HG02759 (cell line): Measurements from ENCODE around the gene CARD6.
"Not testable (repeated sequence)": the region's sequence is repeated elsewhere in the genome, so short reads cannot be mapped to it uniquely, and the experiment has no call there.

Source experiments
- ATAC-seq: cut with Tn5 transposase; IDR thresholded peaks from one replicate; pipeline ENCODE4 v1.9.1; 2021; ENCODE audit warnings: mild to moderate bottlenecking, moderate library complexity; ENCODE audit not compliant: unreplicated experiment

Gene CARD6, protein sequence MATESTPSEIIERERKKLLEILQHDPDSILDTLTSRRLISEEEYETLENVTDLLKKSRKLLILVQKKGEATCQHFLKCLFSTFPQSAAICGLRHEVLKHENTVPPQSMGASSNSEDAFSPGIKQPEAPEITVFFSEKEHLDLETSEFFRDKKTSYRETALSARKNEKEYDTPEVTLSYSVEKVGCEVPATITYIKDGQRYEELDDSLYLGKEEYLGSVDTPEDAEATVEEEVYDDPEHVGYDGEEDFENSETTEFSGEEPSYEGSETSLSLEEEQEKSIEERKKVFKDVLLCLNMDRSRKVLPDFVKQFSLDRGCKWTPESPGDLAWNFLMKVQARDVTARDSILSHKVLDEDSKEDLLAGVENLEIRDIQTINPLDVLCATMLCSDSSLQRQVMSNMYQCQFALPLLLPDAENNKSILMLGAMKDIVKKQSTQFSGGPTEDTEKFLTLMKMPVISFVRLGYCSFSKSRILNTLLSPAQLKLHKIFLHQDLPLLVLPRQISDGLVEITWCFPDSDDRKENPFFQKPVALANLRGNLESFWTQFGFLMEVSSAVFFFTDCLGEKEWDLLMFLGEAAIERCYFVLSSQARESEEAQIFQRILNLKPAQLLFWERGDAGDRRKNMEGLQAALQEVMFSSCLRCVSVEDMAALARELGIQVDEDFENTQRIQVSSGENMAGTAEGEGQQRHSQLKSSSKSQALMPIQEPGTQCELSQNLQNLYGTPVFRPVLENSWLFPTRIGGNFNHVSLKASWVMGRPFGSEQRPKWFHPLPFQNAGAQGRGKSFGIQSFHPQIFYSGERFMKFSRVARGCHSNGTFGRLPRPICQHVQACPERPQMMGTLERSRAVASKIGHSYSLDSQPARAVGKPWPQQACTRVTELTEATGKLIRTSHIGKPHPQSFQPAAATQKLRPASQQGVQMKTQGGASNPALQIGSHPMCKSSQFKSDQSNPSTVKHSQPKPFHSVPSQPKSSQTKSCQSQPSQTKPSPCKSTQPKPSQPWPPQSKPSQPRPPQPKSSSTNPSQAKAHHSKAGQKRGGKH

DNA sequence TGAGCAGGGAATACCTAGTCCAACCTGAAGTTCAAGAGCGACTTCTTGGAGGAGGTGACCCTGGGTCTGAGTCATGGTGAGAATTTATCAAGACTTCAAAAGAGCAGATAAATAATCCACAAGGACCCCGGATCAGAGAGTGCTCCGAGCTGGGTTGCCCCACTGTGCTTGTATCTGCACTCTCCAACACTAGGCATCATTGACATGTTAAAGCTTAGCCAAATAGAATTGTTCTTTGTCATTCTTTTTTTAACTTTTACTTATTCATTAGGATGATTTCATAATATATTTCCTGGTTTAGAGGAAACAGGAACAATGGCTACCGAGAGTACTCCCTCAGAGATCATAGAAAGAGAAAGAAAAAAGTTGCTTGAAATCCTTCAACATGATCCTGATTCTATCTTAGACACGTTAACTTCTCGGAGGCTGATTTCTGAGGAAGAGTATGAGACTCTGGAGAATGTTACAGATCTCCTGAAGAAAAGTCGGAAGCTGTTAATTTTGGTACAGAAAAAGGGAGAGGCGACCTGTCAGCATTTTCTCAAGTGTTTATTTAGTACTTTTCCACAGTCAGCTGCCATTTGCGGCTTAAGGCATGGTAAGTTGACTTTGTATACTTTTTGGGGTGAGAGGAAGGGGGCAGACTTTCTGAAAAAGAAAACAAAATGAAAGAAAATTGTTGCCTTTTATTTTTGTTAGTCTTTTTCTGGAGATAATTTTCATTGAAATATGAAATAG, at the start of gene CARD6:
Gene CARD6 (plus strand): TSS at position 300 of the 738 bp plus-strand sequence. CDS start 16 bp downstream, at position 316.
- ATAC-seq = peak; percentile 61

- ATAC-seq = no peak
Observed at GRCh38 chr5:40791715-40792139, 49.4 kb upstream of the CARD6 start.

GRCh38 chr5:40792691-40793090, 48.5 kb upstream of the CARD6 start:
- not testable (repeated sequence) for ATAC-seq

DNA sequence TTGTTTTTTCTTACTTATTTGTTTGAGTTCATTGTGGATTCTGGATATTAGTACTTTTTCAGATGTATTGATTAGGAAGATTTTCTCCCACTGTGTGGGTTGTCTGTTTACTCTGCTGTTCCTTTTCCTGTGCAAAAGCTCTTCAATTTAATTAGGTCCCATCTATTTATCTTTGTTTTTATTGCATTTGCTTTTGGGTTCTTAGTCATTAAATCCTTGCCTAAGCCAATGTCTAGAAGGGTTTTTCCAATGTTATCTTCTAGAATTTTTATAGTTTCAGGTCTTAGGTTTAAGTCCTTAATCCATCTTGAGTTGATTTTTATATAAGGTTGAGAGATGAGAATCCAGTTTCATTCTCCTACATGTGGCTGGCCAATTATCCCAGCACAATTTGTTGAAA, 46.8 kb upstream of the CARD6 start:
- not testable (repeated sequence) for ATAC-seq

DNA sequence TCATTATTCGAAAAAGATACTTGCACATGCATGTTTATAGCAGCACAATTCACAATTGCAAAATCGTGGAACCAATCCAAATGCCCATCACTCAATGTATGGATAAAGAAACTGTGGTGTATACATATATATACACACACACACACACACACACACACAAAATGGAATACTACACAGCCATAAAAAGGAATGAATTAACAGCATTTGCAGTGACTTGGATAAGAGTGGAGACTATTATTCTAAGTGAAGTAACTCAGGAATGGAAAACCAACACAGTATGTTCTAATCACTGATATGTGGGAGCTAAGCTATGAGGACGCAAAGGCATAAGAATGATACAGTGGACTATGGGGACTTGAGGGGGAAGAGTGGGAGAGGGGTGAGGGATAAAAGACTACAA, 46.3 kb upstream of the CARD6 start:
- ATAC-seq = not testable (repeated sequence)

DNA sequence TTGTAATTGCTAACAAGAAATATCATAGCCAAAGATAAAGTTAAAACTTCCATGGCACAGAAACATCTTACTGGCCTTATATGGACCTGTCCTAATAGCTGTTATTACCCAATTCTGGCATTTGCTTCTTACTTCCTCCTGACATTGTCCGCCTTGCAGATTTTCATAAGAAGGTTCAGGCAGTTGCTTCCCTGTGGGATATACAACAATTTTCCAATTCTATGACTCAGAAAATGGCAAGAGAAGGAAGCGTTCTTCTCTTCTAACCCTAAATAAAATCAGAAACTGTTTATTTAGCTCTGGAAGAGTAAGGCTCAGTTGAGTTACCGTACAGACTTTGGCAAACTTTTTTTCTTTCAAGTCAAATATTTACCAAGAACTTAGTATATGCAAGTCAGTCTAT, 44.7 kb upstream of the CARD6 start:
- no peak for ATAC-seq

DNA sequence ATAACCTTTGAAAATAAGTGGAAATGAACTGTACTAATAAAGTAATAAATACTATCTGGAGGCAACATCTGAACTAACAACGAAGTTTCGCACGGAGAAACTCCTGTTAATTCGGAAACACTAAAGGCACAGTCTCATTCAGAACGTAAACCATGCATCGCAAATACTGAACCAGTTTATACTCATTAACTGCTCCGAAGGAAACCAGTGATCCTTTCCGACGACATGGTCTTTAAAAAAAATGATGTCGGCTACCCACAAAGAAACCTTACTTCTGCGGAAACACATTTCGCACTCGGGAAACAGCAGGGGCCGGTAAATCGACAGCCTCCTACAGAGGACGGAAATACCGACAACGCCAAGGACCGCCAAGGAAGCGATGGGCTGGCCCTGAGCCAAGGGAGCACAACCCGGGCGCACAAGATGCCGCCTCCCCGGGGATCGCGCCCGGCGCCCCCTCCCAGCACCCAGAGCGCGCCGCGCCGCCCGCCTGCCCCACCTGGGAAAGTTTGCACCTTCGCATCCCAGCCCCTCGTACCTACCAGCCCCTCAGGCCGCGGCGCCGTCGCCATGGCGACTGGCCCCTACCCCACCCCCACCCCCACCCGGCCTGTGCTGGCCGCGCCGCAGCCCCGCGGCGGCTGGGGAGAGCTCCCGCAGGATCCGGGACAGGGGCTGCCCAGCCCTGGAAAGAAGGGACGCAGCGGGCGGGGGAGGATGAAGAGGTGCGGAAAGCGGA, 43.7 kb upstream of the CARD6 start:
- ATAC-seq = peak; percentile 46

- ATAC-seq = peak; percentile 96
Observed at GRCh38 chr5:40798012-40798800, 43.0 kb upstream of the CARD6 start, which contains the start of gene PRKAA1. Gene PRKAA1, minus strand, starts transcription at chr5:40798374. Its CDS starts 185 bp downstream, at chr5:40798189.

DNA sequence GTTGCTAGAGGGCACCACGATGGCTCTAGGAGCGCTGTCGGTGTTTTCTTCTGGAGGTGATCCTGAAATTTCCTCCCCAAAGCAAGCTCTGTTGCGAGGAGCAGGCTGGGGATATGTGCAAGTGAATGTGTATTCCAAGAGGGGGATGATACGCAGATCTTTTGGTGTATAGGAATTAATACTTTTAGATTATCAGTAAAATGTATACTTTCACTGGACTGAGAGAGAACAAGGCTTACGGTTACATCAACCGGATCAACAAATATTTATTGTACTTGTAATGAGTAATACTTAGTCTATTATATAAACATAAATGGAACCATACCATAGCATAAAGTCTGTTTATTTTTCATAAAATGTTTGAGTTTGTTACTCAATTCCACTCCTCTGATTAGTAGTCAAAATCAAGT, 42.4 kb upstream of the CARD6 start:
- no peak for ATAC-seq

GRCh38 chr5:40799258-40799657, 41.9 kb upstream of the CARD6 start:
- ATAC-seq = no peak

DNA sequence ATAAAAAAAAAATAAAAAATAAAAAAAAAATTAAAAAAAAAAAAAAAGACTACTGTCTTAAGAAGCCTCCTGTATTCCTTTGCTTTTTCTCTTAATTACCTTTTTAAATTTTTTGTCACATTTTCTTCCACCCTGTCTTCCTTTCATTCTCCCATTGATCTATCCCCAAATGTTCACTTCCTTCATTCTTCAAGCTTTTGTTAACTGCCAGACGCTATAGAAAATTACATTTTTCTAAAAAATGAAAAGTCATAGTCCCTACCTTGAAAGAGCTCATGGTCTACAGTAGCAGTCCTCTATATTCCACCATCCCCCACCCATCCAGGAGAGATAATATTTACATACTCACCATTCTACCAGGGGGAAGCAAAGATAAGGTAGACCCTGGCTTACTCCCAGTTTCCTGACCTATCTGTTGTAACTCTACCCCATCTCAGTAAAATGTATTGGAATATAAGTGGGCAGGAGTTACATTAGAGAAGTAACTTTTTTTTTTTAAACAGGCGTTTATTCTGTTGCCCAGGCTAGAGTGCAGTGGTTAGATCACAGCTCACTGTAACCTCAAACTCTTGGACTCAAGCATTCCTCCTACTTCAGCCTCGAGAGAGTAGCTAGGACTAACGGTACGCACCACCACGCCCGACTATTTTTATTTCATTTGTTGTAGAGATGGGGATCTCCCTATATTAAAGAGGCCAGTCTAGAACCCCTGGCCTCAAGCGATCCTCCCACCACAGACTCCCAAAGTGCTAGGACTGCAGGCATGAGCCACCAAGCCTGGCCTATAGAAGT, 39.2 kb upstream of the CARD6 start:
- no peak for ATAC-seq

GRCh38 chr5:40812125-40812524, 29.0 kb upstream of the CARD6 start:
- ATAC-seq = no peak

DNA sequence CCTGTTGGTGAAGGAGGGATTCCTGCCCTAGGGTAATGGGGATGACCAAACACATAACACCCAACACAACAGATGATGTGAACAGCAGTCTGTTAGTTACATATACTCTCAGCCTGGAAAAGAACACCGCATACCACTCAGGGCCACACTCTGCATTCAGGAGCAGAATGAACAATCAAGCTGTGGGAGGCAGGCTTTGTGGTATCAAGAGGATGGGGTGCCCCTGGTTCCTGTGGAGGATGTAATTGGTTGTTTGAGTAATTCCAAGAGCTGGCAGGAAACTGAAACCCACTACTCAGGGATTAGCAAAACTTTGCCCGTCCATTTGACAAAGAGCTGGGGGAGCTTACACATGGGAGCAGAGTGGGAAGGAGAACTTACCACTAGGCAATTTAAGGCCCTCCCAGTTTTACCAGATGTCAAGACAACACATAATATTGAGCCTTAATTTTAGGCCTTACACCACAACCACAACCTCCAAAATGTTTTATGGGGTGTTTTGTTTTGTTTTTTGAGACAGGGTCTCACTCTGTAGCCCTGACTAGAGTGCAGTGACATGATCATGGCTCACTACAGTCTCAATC, 27.4 kb upstream of the CARD6 start:
- no peak for ATAC-seq

GRCh38 chr5:40823459-40823858, 17.7 kb upstream of the CARD6 start:
- ATAC-seq = no peak

DNA sequence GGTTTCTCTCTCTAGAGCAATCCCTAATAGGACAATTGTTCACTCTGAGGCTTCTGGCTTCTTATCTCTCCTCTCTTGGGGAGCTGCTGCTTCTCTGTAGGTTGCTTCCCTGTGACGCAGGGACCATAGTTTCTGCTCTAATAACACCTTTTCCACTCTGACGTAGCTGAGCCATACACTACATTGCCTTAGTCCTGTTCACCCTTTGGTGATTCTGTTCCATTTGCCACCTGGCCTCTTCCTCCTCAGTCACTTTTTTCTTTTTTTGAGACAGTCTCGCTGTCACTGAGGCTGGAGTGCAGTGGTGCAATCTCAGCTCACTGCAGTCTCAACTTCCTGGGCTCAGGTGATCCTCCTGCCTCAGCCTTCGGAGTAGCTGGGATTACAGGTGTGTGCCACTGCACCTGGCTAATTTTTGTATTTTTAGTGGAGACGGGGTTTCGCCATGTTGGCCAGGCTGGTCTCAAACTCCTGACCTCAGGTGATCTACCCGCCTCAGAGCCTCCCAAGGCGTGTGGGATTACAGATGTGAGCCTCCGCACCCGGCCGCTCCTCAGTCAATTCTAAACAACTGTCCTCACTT, 15.6 kb upstream of the CARD6 start:
- ATAC-seq = not testable (repeated sequence)

DNA sequence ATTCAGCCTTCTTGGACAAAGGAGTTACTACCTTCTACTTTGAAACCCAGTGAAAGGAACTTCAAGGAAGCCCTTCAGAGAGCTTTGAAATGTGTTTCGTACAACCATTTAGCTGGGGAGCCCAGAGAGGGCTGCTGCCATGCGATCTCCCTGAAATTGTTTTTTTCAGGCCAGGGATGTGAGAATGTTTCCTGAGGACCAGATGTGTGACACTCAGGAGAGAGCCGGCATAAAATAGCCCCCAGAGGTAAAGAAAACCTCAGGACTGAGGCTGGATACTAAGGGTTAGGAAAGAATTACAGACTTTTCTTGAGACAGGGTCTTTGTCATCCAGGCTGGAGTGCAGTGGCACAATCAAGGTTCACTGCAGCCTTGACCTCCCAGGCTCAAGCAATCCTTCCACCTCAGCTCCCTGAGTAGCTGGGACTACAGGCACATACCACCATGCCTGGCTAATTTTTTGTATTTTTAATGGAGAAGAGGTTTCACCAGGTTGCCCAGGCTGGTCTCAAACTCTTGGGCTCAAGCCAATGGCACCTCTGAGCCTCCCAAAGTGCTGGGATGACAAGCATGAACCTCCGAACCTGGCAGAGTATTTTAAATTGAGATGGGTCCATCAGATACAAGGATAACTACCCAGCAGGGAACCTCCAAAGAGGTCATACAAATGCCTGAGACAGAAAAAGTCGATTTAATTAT, 14.5 kb upstream of the CARD6 start:
- no peak for ATAC-seq
